ENCODE data around the gene KYAT1.

KYAT1 gene

DNA sequence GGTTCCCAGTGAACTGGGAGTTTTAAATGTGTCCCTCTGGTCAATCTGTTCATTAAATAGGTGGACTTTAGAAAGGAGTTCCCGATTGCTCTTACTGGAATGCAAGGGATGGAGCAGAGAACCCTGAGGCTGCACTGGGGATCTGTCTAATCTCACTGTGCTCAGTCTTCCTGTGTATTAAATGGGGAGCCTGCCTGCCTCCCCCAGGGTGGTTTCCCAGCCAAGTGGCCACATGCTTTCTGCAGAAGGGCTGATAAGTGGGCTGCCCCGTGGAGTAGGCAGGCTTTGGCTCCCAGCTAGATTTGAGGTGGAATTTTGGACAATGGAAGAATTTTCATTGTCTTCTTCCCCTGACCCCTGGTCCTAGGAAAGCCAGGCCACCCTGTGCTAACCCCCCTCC, 25.0 kb upstream of the KYAT1 start:
- no peak for DNase-seq

DNA sequence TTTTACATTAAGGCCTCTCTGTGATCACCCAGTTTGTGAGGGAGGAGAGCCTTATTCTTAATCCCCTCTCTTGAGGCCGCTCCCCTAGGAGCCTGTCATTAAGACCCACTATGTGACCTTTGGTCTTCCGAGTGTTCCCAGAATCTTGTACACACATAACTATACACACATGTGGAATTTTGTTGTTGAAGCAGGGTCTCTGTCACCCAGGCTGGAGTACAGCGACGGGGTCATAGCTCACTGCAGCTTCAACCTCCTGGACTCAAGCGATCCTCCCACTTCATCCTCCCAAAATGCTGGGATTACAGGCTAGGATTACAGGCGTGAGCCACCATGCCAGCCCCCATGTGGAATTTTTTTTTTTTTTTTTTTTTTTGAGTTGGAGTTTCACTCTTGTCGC, 24.2 kb upstream of the KYAT1 start:
- no peak for DNase-seq

DNA sequence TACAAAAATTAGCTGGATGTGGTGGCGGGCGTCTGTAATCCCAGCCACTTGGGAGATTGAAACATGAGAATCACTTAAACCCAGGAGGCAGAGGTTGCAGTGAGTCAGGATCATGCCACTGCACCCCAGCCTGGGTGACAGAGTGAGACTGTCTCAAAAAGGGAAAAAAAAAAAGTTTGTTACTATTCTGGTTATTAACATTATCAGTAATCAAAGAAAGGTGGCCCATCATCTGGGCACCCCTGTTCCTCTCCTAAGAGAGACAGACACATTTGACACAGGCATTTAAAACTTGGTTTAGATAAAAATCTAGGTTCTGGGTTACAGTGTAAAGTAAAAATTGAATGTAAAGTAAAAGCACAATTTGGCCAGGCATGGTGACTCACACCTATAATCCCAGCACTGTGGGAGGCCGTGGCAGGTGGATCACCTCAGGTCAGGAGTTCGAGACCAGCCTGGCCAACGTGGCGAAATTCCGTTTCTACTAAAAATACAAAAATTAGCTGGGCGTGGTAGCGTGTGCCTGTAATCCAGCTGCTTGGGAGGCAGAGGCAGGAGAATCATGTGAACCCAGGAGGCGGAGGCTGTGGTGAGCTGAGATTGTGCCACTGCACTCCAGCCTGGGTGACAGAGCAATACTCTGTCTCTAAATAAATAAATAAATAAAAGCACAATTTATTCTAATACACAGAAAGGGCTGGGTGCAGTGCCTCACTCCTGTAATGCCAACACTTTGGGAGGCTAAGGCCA, 22.3 kb upstream of the KYAT1 start:
- no peak for DNase-seq

DNA sequence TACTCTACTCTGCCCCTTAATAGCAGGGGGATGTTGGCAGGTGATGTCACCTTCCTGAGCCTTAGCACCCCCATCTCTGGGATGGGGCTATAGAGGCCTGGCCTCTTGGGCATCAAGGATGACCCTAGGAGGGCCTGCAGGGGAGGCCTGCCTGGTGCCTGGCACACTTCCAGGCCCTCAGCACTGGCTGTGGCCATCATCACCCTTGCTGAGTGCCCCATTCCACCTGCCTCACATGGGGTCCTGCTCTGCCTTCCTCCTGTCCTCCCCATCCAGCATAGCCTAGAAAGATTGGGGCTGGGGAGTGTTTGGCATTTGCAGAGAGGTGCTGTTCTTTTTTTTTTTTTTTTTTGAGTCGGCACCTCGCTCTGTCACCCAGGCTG, 21.3 kb upstream of the KYAT1 start:
- no peak for DNase-seq

DNA sequence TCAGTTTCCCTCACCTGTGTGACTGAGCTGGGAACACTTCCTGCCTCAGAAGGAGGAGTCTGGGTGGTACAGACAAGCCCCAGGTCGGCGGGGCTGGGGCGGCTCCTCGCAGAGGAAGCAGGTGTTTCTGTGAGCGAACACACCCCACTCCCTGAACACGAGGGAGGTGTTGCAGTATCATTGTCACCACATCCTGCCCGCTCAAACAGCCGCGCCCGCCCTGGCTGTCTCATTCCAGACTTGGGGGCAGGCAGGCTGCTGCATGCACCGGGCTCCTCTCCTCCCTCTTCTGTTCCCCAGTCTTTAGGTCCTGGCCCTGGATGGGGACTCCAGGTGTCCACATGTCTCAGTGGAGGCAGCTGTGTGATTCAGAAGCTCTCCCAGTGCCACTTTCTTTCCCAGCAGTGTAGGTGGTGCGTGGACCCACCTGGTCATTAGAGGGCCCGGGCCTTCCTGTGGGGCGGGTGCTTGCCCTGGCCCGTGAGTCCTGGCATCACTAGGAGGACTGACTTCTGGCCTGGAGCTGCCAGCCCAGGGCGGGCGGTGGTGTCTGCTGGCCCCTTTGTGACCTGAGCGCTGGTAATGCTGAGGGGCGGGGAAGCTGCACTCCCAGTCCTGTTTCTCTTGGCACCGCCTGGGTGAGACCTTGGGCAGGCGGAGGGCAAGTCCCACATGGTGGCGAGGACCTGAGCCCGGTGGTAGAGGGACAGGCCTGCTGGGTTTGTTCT, 20.8 kb upstream of the KYAT1 start:
- DNase-seq: no peak

DNA sequence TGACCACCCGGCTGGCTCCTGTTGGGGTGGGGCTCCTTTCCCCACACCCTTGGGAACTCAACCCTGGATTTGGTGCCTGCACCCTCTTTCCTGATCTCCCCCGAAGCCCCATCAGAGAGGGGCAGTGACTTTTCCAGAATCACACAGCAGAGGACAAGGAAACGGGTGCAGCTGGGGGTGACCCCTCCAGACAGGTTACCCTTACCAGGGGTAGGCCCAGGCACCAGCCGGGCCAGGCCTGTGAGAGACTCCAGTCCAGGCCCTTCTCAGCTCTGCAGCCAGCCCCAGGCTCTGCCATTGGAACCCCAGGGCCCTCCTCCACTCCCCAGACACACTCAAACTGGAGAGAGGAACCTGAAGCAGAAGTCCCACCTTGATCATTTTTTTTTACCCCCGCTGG, 20.1 kb upstream of the KYAT1 start:
- DNase-seq: no peak

DNA sequence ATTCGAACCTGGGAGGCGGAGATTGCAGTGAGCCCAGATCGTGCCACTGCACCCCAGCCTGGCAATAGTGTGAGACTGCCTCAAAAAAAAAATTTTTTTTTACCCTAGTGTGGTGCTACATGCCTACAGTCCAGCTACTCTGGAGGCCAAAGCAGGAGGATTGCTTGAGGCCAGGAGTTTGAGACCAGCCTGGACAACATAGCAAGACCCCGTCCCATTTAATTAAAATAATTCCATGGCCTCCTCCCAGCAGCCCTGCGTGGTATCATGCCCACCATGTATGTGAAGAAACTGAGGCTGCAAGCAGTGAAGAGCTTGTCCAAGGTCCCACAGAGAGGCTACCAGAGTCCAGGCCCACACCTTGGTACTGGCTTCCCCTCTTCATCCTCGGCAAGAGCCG, 19.6 kb upstream of the KYAT1 start:
- no peak for DNase-seq

DNA sequence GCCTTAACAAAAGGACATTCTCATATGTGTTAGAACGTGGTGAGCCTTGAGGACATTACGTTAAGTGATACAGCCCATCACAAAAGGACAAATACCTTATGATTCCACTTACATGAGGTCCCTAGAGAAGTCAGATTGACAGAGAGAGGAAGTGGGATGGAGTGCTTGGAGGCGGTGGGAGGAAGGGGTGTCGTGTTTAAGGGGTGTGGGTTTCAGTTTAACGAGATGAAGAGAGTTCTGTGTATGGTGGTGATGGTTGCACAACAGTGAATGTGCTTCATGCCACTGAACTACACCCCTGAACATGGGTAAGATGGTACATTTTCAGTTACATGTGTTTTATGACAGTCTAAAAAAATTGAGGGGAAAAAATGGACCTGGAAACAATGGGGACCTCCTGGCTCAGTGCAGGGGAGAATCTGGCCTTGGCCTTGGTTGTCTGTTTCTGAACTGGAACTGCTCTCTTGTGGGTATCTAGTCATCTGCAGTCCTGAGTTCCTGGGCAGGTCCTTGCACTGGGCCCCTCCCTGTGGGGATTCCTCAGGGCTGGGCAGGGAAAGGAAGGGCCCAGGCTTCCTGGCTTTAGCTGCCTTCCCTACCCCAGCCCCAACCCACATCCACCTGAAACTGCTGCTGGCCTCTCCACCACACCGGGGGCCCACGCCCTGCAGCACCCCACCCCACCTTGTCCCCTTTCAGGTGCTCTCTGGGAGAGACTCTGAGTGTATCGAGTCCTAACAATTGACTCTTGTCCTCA, 18.0 kb upstream of the KYAT1 start:
- no peak for DNase-seq

DNA sequence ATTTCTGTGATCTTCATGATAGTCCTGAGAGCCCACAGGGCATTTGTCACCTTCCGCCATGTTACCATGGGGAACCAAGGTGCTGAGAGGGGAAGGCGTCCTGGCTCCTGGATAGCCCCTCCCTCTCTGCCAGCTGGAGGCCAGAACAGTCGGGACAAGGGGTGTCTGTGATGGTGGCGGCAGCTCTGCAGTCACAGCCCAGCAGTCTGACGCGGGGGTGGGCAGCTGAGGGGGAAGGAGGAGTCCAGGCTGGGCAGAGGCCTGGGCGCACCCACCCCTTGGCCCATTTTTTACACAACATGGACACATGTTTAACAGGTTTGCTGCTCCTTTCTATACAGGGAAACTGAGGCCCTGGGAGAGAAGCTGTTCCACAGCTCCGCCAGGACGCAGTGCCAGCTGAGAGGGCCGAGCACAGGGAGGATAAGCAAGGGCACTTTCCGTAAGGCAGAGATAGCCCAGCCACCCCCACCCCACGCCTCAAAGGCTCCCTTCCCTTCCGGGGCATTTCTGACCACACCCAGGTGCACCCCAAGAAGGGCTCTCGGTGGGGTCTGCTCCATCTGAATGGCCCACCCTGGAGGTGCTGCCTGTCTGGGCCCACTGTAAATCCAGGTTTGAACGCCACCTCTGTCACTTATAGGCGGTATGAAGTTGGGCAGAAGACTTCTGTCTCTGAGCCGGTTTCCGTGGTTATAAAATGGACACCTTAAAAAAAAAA, 17.3 kb upstream of the KYAT1 start:
- no peak for DNase-seq

DNA sequence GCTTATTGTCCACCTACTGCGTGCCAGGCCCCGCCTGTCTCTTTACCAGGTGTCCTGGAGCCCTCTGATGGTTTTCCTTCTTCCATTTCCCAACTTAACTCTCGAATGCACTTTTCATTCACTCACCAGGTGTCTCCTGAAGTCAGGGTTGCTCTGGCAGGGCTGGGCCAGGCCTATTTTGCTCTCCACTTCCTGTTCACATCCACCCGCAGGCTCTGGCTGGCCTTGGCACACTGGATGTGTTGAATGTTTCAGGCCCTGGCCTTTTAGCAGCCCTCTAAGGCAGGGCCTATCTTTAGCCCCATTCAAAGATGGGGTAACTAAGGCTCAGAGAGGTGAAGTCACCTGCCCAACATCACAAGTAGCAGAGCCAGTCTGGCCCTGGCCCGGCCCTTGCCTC, 16.6 kb upstream of the KYAT1 start:
- DNase-seq: no peak

DNA sequence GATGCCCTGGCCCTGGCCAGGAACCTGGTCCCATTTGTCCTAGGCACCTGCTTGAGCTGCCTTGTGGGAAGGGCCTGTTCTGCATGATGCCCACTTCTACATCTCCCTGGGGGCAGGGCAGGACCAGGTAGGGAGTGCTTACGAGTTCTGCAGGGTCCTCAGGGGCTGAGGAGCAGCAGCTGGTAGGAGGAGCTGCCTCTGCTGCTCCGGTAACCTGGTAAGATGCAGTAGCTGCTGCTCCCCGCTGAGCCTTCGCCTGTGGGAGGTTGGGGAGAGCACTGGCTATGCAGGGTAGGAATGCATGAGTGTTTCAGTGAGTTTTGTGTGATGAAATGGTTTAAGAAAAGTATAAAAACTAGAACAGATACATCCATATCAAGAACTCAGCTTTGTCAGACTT, 13.8 kb upstream of the KYAT1 start:
- no peak for DNase-seq

DNA sequence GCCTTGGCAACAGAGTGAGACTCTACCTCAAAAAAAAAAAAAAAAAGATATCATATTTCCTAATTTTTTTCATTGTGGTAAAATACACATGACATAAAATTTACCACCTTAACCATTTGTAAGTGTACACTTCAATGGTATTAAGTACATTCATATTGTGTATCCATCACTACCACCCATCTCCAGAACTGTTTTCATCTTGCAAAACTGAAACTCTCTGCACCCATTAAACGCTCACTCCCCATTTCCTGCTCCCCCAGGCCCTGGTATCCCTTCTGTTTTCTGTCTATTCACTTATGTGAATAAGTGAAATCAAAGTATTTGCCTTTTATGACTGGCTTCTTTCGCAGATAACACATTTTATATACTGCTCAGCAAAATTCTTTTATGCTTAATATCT, 13.0 kb upstream of the KYAT1 start:
- no peak for DNase-seq

DNA sequence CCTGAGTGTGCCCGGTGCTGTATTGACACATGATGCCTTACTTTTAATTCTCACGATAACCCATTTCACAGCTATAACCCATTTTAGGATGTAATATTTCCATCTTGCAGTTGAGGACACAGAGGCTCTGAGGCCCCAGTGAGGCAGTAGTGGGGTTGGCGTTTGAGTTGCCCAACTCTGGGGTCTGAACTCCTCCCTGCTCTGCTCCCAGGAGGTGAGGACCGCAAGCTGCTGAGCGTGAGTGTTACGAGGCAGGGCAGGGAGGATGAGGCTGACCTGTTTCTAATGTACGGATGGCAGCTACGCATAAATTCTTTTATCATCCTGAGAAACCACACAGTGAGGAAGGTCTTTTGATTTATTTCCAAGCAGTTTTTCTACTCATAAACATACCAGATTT, 11.6 kb upstream of the KYAT1 start:
- no peak for DNase-seq

DNA sequence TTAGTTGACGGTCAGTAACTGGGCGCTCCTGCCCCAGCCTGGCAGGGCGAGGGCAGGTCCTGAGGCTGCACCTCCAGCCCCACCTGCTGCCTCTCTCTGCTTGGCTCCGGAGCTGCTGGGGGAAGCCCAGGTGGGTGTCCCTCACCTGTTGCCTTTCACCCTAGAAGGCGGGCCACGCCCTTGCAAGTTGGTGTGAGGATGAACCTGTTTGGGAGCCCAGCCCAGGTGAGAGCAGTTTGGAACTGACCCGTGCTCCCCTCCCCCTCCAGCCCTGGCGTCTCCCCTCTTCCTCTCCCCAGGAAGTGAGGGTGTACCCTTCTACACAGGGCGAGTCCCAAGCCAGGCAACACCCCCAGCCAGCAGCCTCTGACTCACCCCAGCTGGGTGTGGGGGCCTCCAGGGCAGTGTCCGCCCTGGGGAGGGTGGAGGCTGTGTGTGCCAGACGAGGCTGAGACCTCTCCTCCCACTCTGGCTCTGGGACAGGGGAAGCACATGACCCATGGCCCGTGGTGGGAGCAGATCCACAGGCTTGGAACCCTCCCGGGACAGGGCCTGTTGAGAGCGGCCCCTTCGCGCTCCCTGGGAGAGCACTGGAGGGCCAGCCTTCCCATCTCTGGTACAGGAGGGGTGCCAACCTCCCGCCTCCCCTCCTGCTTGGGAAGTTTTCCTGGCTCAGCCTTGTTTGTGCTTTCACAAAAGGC, 10.6 kb upstream of the KYAT1 start:
- DNase-seq: peak; percentile 75

DNA sequence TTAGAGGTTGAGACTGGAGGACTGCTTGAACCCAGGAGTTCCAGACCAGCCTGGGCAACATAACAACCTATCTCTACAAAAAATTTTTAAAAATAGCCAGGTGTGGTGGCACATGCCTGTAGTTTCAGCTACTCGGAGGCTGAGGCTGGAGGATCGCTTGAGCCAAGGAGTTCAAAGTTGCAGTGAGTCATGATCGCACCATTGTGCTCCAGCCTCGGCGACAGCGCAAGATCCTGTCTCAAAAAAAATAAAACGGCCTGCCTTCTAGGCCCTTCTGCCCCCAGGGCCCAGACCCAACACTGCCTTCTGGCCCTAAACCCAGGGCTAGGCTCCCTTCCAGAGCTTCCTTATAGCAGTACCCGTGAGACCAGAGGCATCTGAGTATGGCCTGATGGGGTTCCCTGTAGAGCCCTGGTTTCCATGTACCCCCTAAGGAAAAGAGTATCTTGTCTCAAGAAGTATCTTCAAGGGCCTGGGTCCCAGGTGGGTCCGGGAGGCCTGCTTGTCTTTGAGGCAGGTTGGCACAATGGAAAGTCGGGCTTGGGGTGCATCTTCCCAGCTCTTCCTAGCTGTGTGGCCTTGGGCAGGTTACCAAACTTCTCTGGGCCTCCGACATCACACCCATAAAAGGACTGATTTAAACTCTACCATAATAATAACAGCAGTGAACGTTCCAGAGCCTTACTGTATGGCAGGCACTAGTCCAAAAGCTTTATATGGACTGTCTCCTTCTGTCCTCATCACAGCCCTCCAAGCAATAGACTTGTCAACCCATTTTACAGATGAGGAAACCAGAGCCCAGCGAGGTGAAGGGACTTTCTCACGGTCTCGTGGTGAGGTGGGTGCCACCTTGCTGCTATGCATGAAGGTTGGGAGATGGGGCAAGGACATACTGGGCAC, 9.8 kb upstream of the KYAT1 start:
- no peak for DNase-seq

DNA sequence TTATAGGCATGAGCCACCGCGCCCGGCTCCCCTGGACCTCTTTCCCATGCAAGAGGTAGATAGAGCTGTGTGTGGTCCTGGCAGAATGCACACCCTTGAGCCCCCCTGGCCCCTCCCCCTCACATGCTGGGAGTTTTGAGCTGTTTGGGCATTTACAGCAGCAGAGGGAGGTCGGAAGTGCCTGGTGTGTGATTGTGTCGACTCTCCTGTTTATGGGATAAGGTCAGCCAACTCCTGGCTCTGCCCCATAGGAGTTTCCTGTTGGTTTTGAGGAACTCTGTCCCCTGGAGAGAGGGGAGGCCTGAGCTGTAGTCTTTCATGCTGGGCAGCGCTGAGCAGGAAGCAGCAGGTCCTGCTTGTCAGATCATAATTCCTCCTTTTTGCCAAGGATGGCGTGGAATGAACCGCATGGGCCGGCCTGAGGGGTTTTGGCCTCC, 6.2 kb upstream of the KYAT1 start:
- DNase-seq: peak; percentile 15

DNA sequence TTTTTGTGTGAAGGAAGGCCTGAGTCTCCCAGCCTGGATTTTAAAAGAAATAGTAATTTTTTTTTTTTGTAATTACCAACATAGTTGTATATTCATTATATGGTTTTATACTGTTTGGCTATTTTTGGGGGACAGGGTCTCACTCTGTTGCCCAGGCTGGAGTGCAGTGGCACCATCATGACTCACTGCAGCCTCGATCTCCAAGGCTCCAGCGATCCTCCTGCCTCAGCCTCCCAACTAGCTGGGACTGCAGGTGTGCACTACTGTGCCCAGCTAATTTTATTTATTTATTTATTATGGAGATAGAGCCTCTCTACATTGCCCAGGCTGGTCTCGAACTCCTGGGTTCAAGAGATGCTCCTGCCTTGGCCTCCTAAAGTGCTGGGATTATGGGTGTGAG, 5.3 kb upstream of the KYAT1 start:
- no peak for DNase-seq

DNA sequence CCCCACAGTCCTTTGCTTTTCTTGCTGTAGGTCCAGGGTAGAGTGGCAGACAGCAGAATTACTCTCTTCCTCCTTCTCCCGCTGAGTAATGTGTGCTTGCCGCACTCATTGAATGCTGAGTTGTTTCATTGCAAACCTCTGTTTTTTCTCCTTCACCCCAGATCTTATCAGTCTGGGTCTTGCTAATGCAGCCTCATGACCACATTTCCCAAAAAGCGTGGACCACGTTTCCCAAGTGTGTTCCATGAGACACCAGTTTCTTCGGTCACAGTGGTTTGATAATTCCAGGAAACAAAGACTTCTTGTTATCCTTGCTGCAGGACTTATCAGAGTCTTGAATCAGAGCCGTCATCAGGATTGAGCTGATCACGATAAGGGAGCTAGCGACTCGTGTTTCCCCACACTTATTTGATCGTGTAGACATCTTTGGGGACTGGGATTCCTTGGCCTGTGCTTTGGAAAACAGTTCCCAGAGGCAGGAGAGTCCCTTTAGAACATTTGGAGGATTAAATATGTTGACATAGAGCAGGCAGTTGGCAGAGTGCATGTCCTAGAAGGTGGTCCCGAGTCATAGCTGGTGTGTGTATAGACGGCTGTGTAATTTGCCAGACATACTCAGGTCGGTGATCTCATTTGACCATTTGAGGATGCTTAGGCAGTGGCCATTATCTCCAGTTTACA, 4.6 kb upstream of the KYAT1 start:
- no peak for DNase-seq

DNA sequence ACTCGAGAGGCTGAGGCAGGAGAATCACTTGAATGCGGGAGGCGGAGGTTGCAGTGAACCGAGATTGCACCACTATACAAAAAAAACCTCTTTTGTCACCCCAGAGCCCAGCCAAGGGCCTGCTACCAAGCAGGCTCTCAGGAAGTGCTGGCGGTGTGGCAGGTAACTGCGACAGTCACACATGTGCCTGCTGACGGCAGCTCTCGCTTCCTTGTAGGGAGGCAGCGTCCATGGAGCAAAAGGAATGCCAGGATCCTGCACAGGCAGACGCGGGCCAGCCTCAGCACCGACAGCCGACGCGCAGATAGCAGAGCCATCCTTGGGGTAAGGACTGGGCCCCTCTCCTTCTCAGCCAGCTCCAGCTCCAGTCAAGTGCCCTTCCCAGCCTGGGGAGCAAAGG, 4.0 kb upstream of the KYAT1 start:
- DNase-seq: no peak

DNA sequence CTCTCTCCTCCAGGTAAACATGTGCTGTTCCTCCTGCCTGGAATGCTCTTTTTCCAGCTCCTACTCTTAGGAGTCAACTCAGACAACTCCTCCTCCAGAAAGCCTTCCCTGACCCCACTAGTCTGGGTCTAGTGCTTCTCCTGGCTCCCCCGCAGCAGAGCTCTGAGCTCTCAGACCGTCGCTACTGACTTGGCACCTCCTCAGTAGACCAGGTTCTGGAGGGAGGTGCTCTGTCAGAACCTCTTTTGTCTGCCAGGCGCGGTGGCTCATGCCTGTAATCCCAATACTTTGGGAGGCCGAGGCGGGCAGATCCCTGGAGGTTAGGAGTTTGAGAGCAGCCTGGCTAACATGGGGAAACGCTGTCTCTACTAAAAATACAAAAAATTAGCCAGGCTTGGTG, 3.6 kb upstream of the KYAT1 start:
- no peak for DNase-seq

DNA sequence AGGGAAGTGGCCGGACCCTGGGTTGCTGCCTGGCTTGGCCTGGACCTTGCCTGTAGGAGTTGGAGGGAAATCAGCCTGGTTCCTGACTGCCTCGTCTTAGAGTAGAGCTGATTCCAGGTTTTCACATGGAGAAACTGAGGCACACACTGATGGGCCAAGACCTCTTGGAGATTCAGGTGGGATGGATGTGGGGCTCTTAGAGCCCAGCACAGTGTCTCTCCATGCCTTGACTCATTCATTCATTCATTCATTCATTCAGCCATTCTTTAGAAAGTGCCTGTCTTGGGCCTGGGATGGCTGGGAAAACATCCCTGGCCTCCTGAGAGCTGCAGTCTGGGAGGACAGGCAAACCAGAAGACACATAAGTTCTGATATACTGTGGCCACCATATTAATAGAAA, 2.4 kb upstream of the KYAT1 start:
- DNase-seq: no peak

Measured in femur (tissue), 1 donor.